Cardiac fibroblast (primary cell): ENCODE measurements around the gene JPH2.

Experiments used
- DNase-seq, 2 donors: peaks; one replicate each; pipeline versions ENCODE4 v3.0.0 to v3.0.0-alpha.2; 2010; ENCODE audit warnings: low read depth in 2 of 2
- H3K4me3 ChIP-seq, 2 donors: replicated peaks in 1 of 2; 1 replicate in 1 of 2; 2 replicates in 1 of 2; pipeline ENCODE4 v1.5.1; 2011; ENCODE audit warnings: low read depth in 2 of 2, low read length in 2 of 2, mild to moderate bottlenecking in 2 of 2, moderate library complexity in 1 of 2
- CTCF ChIP-seq: IDR thresholded peaks from one replicate; pipeline ENCODE4 v1.5.1; 2011; ENCODE audit warnings: low read depth, mild to moderate bottlenecking, low read length, inconsistent platforms

JPH2 gene

GRCh38 chr20:44142413-44142812 lies 44.6 kb downstream of the JPH2 start:
- H3K4me3 ChIP-seq, result no peak overlapping the region
- DNase-seq, result peak; percentile 12 to 43
- TF ChIP-seq CTCF, result no peak

- H3K4me3 ChIP-seq, result no peak overlapping the region
- DNase-seq, result no peak
- TF ChIP-seq CTCF, result no peak
These were observed 45.1 kb downstream of the JPH2 start for GRCh38 chr20:44141873-44142272.

- no peak for TF ChIP-seq CTCF
- no peak overlapping the region for H3K4me3 ChIP-seq
- peak; percentile 10 to 53 for DNase-seq
These were observed 48.1 kb downstream of the JPH2 start for GRCh38 chr20:44138867-44139266.

GRCh38 chr20:44137266-44137801 lies 49.7 kb downstream of the JPH2 start:
- no peak overlapping the region for H3K4me3 ChIP-seq
- no peak for TF ChIP-seq CTCF
- peak; percentile 15 to 51 for DNase-seq

- no peak for TF ChIP-seq CTCF
- H3K4me3 ChIP-seq, result no peak overlapping the region
- no peak for DNase-seq
These were observed 50.3 kb downstream of the JPH2 start for GRCh38 chr20:44136579-44137265.

- no peak for DNase-seq
- H3K4me3 ChIP-seq, result no peak overlapping the region
- TF ChIP-seq CTCF, result no peak
These were observed 51.4 kb downstream of the JPH2 start for GRCh38 chr20:44135417-44136204.
